Mononuclear cell (primary cell): ENCODE data around the gene YWHAH. TPM values are rescaled to one million over a fixed set of nuclear protein-coding genes. Genes with fewer than 3 reads are reported as not detected.

Source experiments
- H3K27me3 ChIP-seq: 2 replicates; pipeline ENCODE4 v1.6.0; 2011; ENCODE audit warnings: low read length, control low read depth; ENCODE audit not compliant: insufficient read depth
- H3K4me1 ChIP-seq: 2 replicates; pipeline ENCODE4 v1.5.1; 2011; ENCODE audit warnings: mild to moderate bottlenecking, low read length, control low read depth; ENCODE audit not compliant: insufficient read depth
- H3K4me3 ChIP-seq: 2 replicates; pipeline ENCODE4 v1.5.1; 2011; ENCODE audit warnings: mild to moderate bottlenecking, low read length, moderate library complexity
- H3K9me3 ChIP-seq: 2 replicates; pipeline ENCODE4 v1.5.1; 2011; ENCODE audit warnings: low read depth, mild to moderate bottlenecking, control low read depth, low read length
- total RNA-seq: library from RNA; depleted of rRNA; stranded (reverse); fragments of >200 nt; gene quantifications from one replicate; pipeline ENCODE4 v1.2.3, GENCODE V29; 2012

YWHAH gene
- total RNA-seq, 1 donor, result 73.8 TPM

- H3K4me3 ChIP-seq, result no peak overlapping the region
- H3K4me1 ChIP-seq, result peaks cover 41% of the 10 kb centered on the region
- no peaks in the 10 kb centered on the region for H3K9me3 ChIP-seq
- no peaks in the 10 kb centered on the region for H3K27me3 ChIP-seq
Measured at GRCh38 chr22:31915586-31915985, 28.7 kb upstream of the YWHAH start.

- no peak overlapping the region for H3K4me3 ChIP-seq
- no peaks in the 10 kb centered on the region for H3K27me3 ChIP-seq
- H3K4me1 ChIP-seq, result peaks cover 59% of the 10 kb centered on the region
- no peaks in the 10 kb centered on the region for H3K9me3 ChIP-seq
Measured at GRCh38 chr22:31917227-31917921, 27.0 kb upstream of the YWHAH start.

- Histone ChIP-seq H3K9me3 (no peaks in the 10 kb centered on the region), H3K4me3 (no peak overlapping the region), H3K4me1 (peaks cover 78% of the 10 kb centered on the region), H3K27me3 (no peaks in the 10 kb centered on the region)
Measured at GRCh38 chr22:31919730-31920129, 24.6 kb upstream of the YWHAH start.

GRCh38 chr22:31920306-31920705, 24.0 kb upstream of the YWHAH start:
- Histone ChIP-seq H3K9me3 (no peaks in the 10 kb centered on the region), H3K4me1 (peaks cover 78% of the 10 kb centered on the region), H3K27me3 (no peaks in the 10 kb centered on the region), H3K4me3 (no peak overlapping the region)

GRCh38 chr22:31921106-31921505, 23.2 kb upstream of the YWHAH start:
- H3K4me3 ChIP-seq, result no peak overlapping the region
- H3K9me3 ChIP-seq, result no peaks in the 10 kb centered on the region
- H3K27me3 ChIP-seq, result no peaks in the 10 kb centered on the region
- peaks cover 78% of the 10 kb centered on the region for H3K4me1 ChIP-seq

- no peaks in the 10 kb centered on the region for H3K27me3 ChIP-seq
- no peak overlapping the region for H3K4me3 ChIP-seq
- H3K4me1 ChIP-seq, result peaks cover 65% of the 10 kb centered on the region
- no peaks in the 10 kb centered on the region for H3K9me3 ChIP-seq
Measured at GRCh38 chr22:31922534-31922933, 21.8 kb upstream of the YWHAH start.

GRCh38 chr22:31923136-31923535, 21.2 kb upstream of the YWHAH start:
- Histone ChIP-seq H3K9me3 (no peaks in the 10 kb centered on the region), H3K4me3 (no peak overlapping the region), H3K27me3 (no peaks in the 10 kb centered on the region), H3K4me1 (peaks cover 59% of the 10 kb centered on the region)

GRCh38 chr22:31923747-31924146, 20.6 kb upstream of the YWHAH start:
- Histone ChIP-seq H3K4me3 (no peak overlapping the region), H3K9me3 (no peaks in the 10 kb centered on the region), H3K4me1 (peaks cover 53% of the 10 kb centered on the region), H3K27me3 (no peaks in the 10 kb centered on the region)

- no peak overlapping the region for H3K4me3 ChIP-seq
- H3K4me1 ChIP-seq, result peaks cover 41% of the 10 kb centered on the region
- H3K27me3 ChIP-seq, result no peaks in the 10 kb centered on the region
- no peaks in the 10 kb centered on the region for H3K9me3 ChIP-seq
Measured at GRCh38 chr22:31925056-31925455, 19.3 kb upstream of the YWHAH start.

- H3K27me3 ChIP-seq, result no peaks in the 10 kb centered on the region
- H3K9me3 ChIP-seq, result no peaks in the 10 kb centered on the region
- H3K4me3 ChIP-seq, result no peak overlapping the region
- H3K4me1 ChIP-seq, result peaks cover 33% of the 10 kb centered on the region
Measured at GRCh38 chr22:31926024-31926423, 18.3 kb upstream of the YWHAH start.

GRCh38 chr22:31926969-31927368, 17.4 kb upstream of the YWHAH start:
- peaks cover 23% of the 10 kb centered on the region for H3K4me1 ChIP-seq
- H3K9me3 ChIP-seq, result no peaks in the 10 kb centered on the region
- no peaks in the 10 kb centered on the region for H3K27me3 ChIP-seq
- no peak overlapping the region for H3K4me3 ChIP-seq

GRCh38 chr22:31927562-31927961, 16.8 kb upstream of the YWHAH start:
- no peak overlapping the region for H3K4me3 ChIP-seq

GRCh38 chr22:31929167-31929930, 15.0 kb upstream of the YWHAH start:
- Histone ChIP-seq H3K9me3 (no peaks in the 10 kb centered on the region), H3K27me3 (no peaks in the 10 kb centered on the region), H3K4me1 (no peaks in the 10 kb centered on the region), H3K4me3 (no peak overlapping the region)

More at GRCh38 chr22:31927562-31927961, 16.8 kb upstream of the YWHAH start:
- Histone ChIP-seq H3K27me3 (no peaks in the 10 kb centered on the region), H3K9me3 (no peaks in the 10 kb centered on the region), H3K4me1 (peaks cover 17% of the 10 kb centered on the region)

- no peaks in the 10 kb centered on the region for H3K9me3 ChIP-seq
- no peaks in the 10 kb centered on the region for H3K4me1 ChIP-seq
- H3K4me3 ChIP-seq, result no peak overlapping the region
- no peaks in the 10 kb centered on the region for H3K27me3 ChIP-seq
Measured at GRCh38 chr22:31932863-31933262, 11.5 kb upstream of the YWHAH start.

GRCh38 chr22:31933406-31933805, 10.9 kb upstream of the YWHAH start:
- H3K27me3 ChIP-seq, result no peaks in the 10 kb centered on the region
- no peak overlapping the region for H3K4me3 ChIP-seq
- no peaks in the 10 kb centered on the region for H3K9me3 ChIP-seq
- H3K4me1 ChIP-seq, result no peaks in the 10 kb centered on the region
